GM12878 (cell line): ENCODE measurements around the gene KRIT1. TPM values are rescaled to one million over a fixed set of nuclear protein-coding genes. Genes with fewer than 3 reads are reported as not detected.

ENCODE experiments used
- ATAC-seq: fragments of 200-7000 bp; cut with Tn5 transposase; 3 replicates; pipeline ENCODE4 v1.9.1; 2020; ENCODE audit warnings: mild to moderate bottlenecking, moderate library complexity
- BruUV-seq: library from RNA; stranded (reverse); fragments of 400-500 nt; replicated peaks from 2 replicates; lab custom pipeline; 2021; lab: Mats Ljungman, UMichigan
- CTCF ChIA-PET: fragments of 300-600 bp; sonication (Branson Sonifier 250); formaldehyde crosslinking; extraction: SDS; loops from one replicate; lab custom pipeline; 2021; ENCODE audit warnings: inconsistent platforms; lab: Yijun Ruan, JAX
- POLR2A ChIA-PET: fragments of 350-600 bp; formaldehyde crosslinking; extraction: SDS; loops from one replicate; lab custom pipeline; 2021; ENCODE audit warnings: inconsistent platforms; lab: Charles Lee
- RAD21 ChIA-PET: fragments of 300-600 bp; sonication (Branson Sonifier 250); formaldehyde crosslinking; loops from one replicate; lab custom pipeline; 2023; ENCODE audit warnings: antibody characterized with exemption; ENCODE audit not compliant: unreplicated experiment; lab: Charles Lee
- SMC1A ChIA-PET: fragments of 300-600 bp; sonication (Branson Sonifier 250); formaldehyde crosslinking; loops from one replicate; lab custom pipeline; 2023; ENCODE audit not compliant: unreplicated experiment, uncharacterized antibody; lab: Charles Lee
- DNase-seq: peaks from one replicate; pipeline ENCODE4 v3.0.0-alpha.2; 2011; ENCODE audit warnings: low read depth, low spot score
- FAIRE-seq: peaks from 3 replicates; lab custom pipeline; 2011; peaks lifted over from hg19 to GRCh38; lab: Jason Lieb, UNC
- H2AFZ ChIP-seq: 2 replicates; pipeline ENCODE4 v1.6.0; 2011; ENCODE audit warnings: low read depth, low read length, control low read depth; ENCODE audit not compliant: control insufficient read depth
- H3K27ac ChIP-seq: 2 replicates; pipeline ENCODE4 v1.5.1; 2011; ENCODE audit warnings: control low read depth; ENCODE audit not compliant: control insufficient read depth, insufficient read depth
- H3K27me3 ChIP-seq, 2 experiments: replicated peaks in 1 of 2; 2 replicates each; pipeline versions ENCODE4 v1.6.0 to v1.6.1; 2011; ENCODE audit warnings: low read length in 1 of 2; ENCODE audit not compliant: control insufficient read depth in 2 of 2, insufficient read depth in 2 of 2
- H3K36me3 ChIP-seq, 2 experiments: 2 replicates each; pipeline ENCODE4 v1.5.1; 2011; ENCODE audit warnings: low read length in 1 of 2; ENCODE audit not compliant: control insufficient read depth in 2 of 2, insufficient read depth in 2 of 2
- H3K4me1 ChIP-seq: 2 replicates; pipeline ENCODE4 v1.6.1; 2011; ENCODE audit warnings: mild to moderate bottlenecking, low read length, moderate library complexity, mixed read lengths; ENCODE audit not compliant: control insufficient read depth, insufficient read depth
- H3K4me2 ChIP-seq: 2 replicates; pipeline ENCODE4 v1.6.0; 2011; ENCODE audit warnings: control low read depth; ENCODE audit not compliant: control insufficient read depth, insufficient read depth
- H3K4me3 ChIP-seq: fragments of 200-600 bp; sonication (generic); 2 replicates; pipeline ENCODE4 v1.5.1; 2016
- H3K79me2 ChIP-seq: 2 replicates; pipeline ENCODE4 v1.6.0; 2011; ENCODE audit warnings: low read length; ENCODE audit not compliant: control insufficient read depth, insufficient read depth
- H3K9ac ChIP-seq: 2 replicates; pipeline ENCODE4 v1.8.0; 2011; ENCODE audit warnings: low read length, control low read depth, mixed read lengths; ENCODE audit not compliant: control insufficient read depth, insufficient read depth
- H3K9me3 ChIP-seq: replicated peaks from 3 replicates; pipeline ENCODE4 v1.5.1; 2011; ENCODE audit warnings: mild to moderate bottlenecking, low read length; ENCODE audit not compliant: control insufficient read depth, insufficient read depth
- H4K20me1 ChIP-seq: 2 replicates; pipeline ENCODE4 v1.6.0; 2011; ENCODE audit not compliant: control insufficient read depth, insufficient read depth
- BACH1 ChIP-seq: fragments of 450-650 bp; IDR thresholded peaks from 2 replicates; pipeline ENCODE4 v1.6.1; 2017; ENCODE audit warnings: mild to moderate bottlenecking, borderline replicate concordance
- BHLHE40 ChIP-seq, 2 experiments: fragments of 450-650 bp in 1 of 2; IDR thresholded peaks; 2 replicates each; pipeline ENCODE4 v1.6.1; 2011 to 2017; ENCODE audit warnings: low read depth in 2 of 2, borderline replicate concordance in 1 of 2, improper control_type of control experiment in 1 of 2, low read length in 1 of 2, mild to moderate bottlenecking in 1 of 2
- ETV6 ChIP-seq, 2 experiments: fragments of 450-650 bp in 1 of 2; IDR thresholded peaks in 1 of 2; conservative IDR thresholded peaks in 1 of 2; 2 replicates each; pipeline ENCODE4 v1.6.1; 2014; ENCODE audit warnings: antibody characterized with exemption in 1 of 2, borderline replicate concordance in 1 of 2, low read depth in 1 of 2, mild to moderate bottlenecking in 1 of 2, moderate library complexity in 1 of 2
- MYC ChIP-seq: IDR thresholded peaks from 2 replicates; pipeline ENCODE4 v1.6.1; 2011; ENCODE audit warnings: mild to moderate bottlenecking, low read length, moderate library complexity, inconsistent platforms; ENCODE audit not compliant: insufficient read depth, insufficient replicate concordance, insufficient read length, severe bottlenecking
- NFYA ChIP-seq: IDR thresholded peaks from 2 replicates; pipeline ENCODE4 v1.6.1; 2011; ENCODE audit warnings: low read depth, mild to moderate bottlenecking, low read length, improper control_type of control experiment, borderline replicate concordance
- RBBP5 ChIP-seq: fragments of 200-600 bp; sonication (generic); conservative IDR thresholded peaks from 2 replicates; pipeline ENCODE4 v1.6.1; 2016
- SMAD1 ChIP-seq: fragments of 450-650 bp; IDR thresholded peaks from 2 replicates; pipeline ENCODE4 v1.6.1; 2018; ENCODE audit warnings: mild to moderate bottlenecking, low read depth; ENCODE audit not compliant: partially characterized antibody
- ZNF217 ChIP-seq: fragments of 450-650 bp; IDR thresholded peaks from 2 replicates; pipeline ENCODE4 v1.6.1; 2017; ENCODE audit warnings: antibody characterized with exemption, mild to moderate bottlenecking
- WGBS: methylation state at CpG from one replicate; pipeline ENCODE4 v1.1.6; 2016; ENCODE audit warnings: low lambda C conversion rate; ENCODE audit not compliant: insufficient replicate concordance, insufficient coverage; ENCODE audit errors: missing lambda C conversion rate; 5-methylcytosine and 5-hydroxymethylcytosine counted together
- in situ Hi-C: fragments of 300-500 bp; cut with MboI; formaldehyde crosslinking; loops from 9 replicates; pipeline ENCODE4 v1.14.3; 2018; ENCODE audit warnings: mixed read lengths
- intact Hi-C: fragments of 100-400 bp; cut with micrococcal nuclease; formaldehyde crosslinking; loops from one replicate; pipeline ENCODE4 v1.14.2; 2022; ENCODE audit not compliant: unreplicated experiment
- polyA plus RNA-seq, 11 experiments: library from polyadenylated mRNA; depleted of rRNA in 4 of 11; unstranded in 6 of 11; stranded (reverse) in 5 of 11; fragments of >200 nt; fragmentation: Nextera tagmentation in 4 of 11; fragmentation: Illumina TruSeq in 1 of 11; extraction: Ambion mirVana in 4 of 11; extraction: Trizol in 1 of 11; gene quantifications; 1 replicate in 1 of 11; 2 replicates in 10 of 11; pipeline versions ENCODE4 v1.2.1 to v1.2.3, GENCODE V29; 2011 to 2016; ENCODE audit warnings: inconsistent platforms in 2 of 11, missing spikeins in 2 of 11, low read depth in 1 of 11
- total RNA-seq, 4 experiments: library from RNA; depleted of rRNA in 3 of 4; stranded (reverse); fragments of >200 nt in 3 of 4; fragmentation: Illumina TruSeq in 1 of 4; extraction: Trizol in 1 of 4; gene quantifications; 2 replicates each; pipeline versions ENCODE4 v1.2.1 to v1.2.3, GENCODE V29; 2013 to 2021

Gene KRIT1
- total and polyA plus RNA-seq, 10 of the 15 experiments (the other 5 are each of a cell fraction or from before 2014, with no cell fraction given): 12.0 to 60.1 (median 27.0) TPM

DNA sequence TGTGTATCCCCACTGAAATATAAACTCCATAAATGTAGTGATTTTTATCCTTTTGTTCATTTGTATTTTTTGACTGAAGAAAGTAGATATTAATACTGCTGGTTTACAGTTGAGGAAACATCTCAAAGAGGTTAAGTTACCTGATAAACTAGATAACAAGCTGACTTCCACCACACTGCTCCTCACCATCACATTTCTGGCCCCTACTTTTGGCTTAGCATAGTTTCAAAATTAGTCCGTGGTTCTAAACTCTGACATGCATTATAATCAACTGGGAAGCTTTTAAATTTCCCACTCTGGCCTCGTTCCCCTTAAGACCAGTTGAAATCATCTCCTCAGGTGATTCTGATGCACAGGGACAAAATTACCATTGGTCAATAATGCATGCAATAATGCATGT is 43.6 kb upstream of the KRIT1 start:
- in situ Hi-C loops: no loop called here
- Histone ChIP-seq H3K27ac (no peak overlapping the region), H3K4me2 (0 out of 2 replicates have a peak overlapping the region, but pooled peaks have one; percentile 26), H3K9ac (no peak overlapping the region), H3K4me3 (peak overlapping the region; percentile 23; the same call in 1 of the 2 replicates), H3K4me1 (peaks cover 21% of the 10 kb centered on the region), H3K9me3 (no peaks in the 10 kb centered on the region; the same call in 2 of the 3 replicates), H2AFZ (no peak overlapping the region), H3K36me3 (no peaks in the 10 kb centered on the region), H3K27me3 (no peaks in the 10 kb centered on the region), H4K20me1 (no peaks in the 10 kb centered on the region), H3K79me2 (peaks cover 55% of the 10 kb centered on the region)
- intact Hi-C loops: loop anchor here (5.0 kb wide), 1 partner anchor 42 kb away; the partner anchor contains the start of genes ANKIB1 and KRIT1
- CTCF ChIA-PET: interaction anchor here (1.5 kb wide), 1 partner anchor 42 kb away, joined by 8 read pairs; no protein-coding TSS in a partner anchor
- BruUV-seq: no TSS peak
- RAD21 ChIA-PET: interaction anchor here (0.8 kb wide), 1 partner anchor 9 kb away, joined by 3 read pairs; no protein-coding TSS in a partner anchor
- TF ChIP-seq RBBP5 (no peak), ZNF217 (no peak), BACH1 (no peak), ETV6 (conservative IDR thresholded peaks at IDR 0.05 in 1 of 2, IDR thresholded peaks at IDR 0.05 in 1 of 2; ENCODE audit: borderline replicate concordance in 1 of 2, low read depth in 1 of 2) (no peak), MYC (no peak), BHLHE40 (IDR thresholded peaks at IDR 0.05; ENCODE audit: borderline replicate concordance in 1 of 2, low read depth in 2 of 2, low read length in 1 of 2) (no peak), NFYA (no peak), SMAD1 (no peak)
- FAIRE-seq (peak; percentile 31), ATAC-seq (peak; percentile 58), DNase-seq (no peak)
- SMC1A ChIA-PET: interaction anchor here (0.7 to 1.9 kb wide), 7 partner anchors 10 to 244 kb away, joined by 3 to 13 read pairs (median 5); partner anchors contain the start of genes ANKIB1 and KRIT1
- 3% methylated on average over 2 of the region's 2 CpGs for WGBS
- POLR2A ChIA-PET: interaction anchor here (0.6 to 1.6 kb wide), 3 partner anchors 10 to 326 kb away, joined by 4 to 10 read pairs (median 5); partner anchors contain the start of gene ANKIB1
